Gastrocnemius medialis (tissue), 4 donors: ENCODE results near the gene ZDHHC11.
"Not testable (repeated sequence)": the region's sequence is repeated elsewhere in the genome, so short reads cannot be mapped to it uniquely, and the experiment has no call there.

Experiments used
- POLR2A ChIP-seq, 2 donors: fragments of 450-650 bp; IDR thresholded peaks; one replicate each; pipeline ENCODE4 v1.6.1; 2017; ENCODE audit warnings: antibody characterized with exemption in 2 of 2, mild to moderate bottlenecking in 2 of 2, moderate library complexity in 2 of 2
- TF ChIP-seq, protein P1 (sequence below), 5 experiments: fragments of 450-650 bp in 3 of 5; fragments of 200-600 bp in 2 of 5; sonication (generic) in 2 of 5; IDR thresholded peaks in 4 of 5; conservative IDR thresholded peaks in 1 of 5; 1 replicate in 4 of 5; 2 replicates in 1 of 5; pipeline ENCODE4 v1.5.1; 2016 to 2019; ENCODE audit warnings: antibody characterized with exemption in 5 of 5, mild to moderate bottlenecking in 3 of 5, moderate library complexity in 3 of 5

DNA sequence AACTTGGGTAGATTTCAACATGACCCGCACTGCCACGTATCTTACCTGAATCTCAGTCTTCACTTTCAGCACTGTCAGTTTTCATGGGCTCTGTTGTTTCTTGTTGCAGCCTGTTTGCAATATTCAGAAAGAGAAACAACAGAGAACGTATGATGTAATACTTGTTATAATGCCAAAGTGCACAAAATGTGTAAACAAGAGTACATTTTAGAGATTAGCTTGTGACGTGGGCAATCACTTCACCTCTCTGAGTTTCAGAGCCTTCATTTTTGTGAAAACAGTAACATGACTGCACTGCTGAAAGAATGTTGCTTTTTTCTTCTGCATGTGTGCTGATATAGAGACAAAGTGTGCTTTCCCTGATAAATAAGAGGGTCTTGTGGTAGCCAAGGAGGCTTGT lies 49.7 kb downstream of the ZDHHC11 start:
- TF ChIP-seq, protein P1, sequence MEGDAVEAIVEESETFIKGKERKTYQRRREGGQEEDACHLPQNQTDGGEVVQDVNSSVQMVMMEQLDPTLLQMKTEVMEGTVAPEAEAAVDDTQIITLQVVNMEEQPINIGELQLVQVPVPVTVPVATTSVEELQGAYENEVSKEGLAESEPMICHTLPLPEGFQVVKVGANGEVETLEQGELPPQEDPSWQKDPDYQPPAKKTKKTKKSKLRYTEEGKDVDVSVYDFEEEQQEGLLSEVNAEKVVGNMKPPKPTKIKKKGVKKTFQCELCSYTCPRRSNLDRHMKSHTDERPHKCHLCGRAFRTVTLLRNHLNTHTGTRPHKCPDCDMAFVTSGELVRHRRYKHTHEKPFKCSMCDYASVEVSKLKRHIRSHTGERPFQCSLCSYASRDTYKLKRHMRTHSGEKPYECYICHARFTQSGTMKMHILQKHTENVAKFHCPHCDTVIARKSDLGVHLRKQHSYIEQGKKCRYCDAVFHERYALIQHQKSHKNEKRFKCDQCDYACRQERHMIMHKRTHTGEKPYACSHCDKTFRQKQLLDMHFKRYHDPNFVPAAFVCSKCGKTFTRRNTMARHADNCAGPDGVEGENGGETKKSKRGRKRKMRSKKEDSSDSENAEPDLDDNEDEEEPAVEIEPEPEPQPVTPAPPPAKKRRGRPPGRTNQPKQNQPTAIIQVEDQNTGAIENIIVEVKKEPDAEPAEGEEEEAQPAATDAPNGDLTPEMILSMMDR (IDR thresholded peaks at IDR 0.05 in 4 of 5, conservative IDR thresholded peaks at IDR 0.05 in 1 of 5) = not testable (repeated sequence)
- TF ChIP-seq POLR2A (IDR thresholded peaks at IDR 0.05) = not testable (repeated sequence)
